HEK293 (cell line): Measurements from ENCODE around the gene CDC25C.

ENCODE experiments used
- CTCF ChIA-PET: fragments of 350-600 bp; formaldehyde crosslinking; extraction: SDS; loops from one replicate; lab custom pipeline; 2021; ENCODE audit warnings: antibody characterized with exemption; lab: Yijun Ruan, JAX
- POLR2A ChIA-PET: fragments of 300-600 bp; formaldehyde crosslinking; extraction: SDS; loops from one replicate; lab custom pipeline; 2020; ENCODE audit warnings: antibody characterized with exemption, inconsistent platforms; lab: Yijun Ruan, JAX
- H3K27ac ChIP-seq: fragments of 200-500 bp; sonication (Bioruptor generic); 2 replicates; pipeline ENCODE4 v1.5.1; 2014; ENCODE audit warnings: low read depth, low read length, control low read depth, inconsistent platforms; ENCODE audit errors: extremely low read depth
- H3K36me3 ChIP-seq, 2 experiments: fragments of 200-500 bp in 1 of 2; sonication (Bioruptor generic) in 1 of 2; 1 replicate in 1 of 2; 2 replicates in 1 of 2; pipeline ENCODE4 v1.5.1; 2014 to 2017; ENCODE audit warnings: inconsistent platforms in 2 of 2, low read length in 2 of 2; ENCODE audit not compliant: control insufficient read depth in 2 of 2, insufficient read depth in 1 of 2
- H3K4me1 ChIP-seq: fragments of 200-500 bp; sonication (Bioruptor generic); 2 replicates; pipeline ENCODE4 v1.5.1; 2014; ENCODE audit warnings: mild to moderate bottlenecking, low read length, inconsistent platforms; ENCODE audit not compliant: control insufficient read depth, insufficient read depth
- H3K4me3 ChIP-seq: 2 replicates; pipeline ENCODE4 v1.5.1; 2011; ENCODE audit warnings: low read depth, mild to moderate bottlenecking, control low read depth, low read length, moderate library complexity
- H3K9me3 ChIP-seq: fragments of 200-500 bp; sonication (Bioruptor generic); 2 replicates; pipeline ENCODE4 v1.5.1; 2014; ENCODE audit warnings: low read depth, low read length, inconsistent platforms; ENCODE audit not compliant: control insufficient read depth, insufficient read depth
- ELK4 ChIP-seq: IDR thresholded peaks from 2 replicates; pipeline ENCODE4 v1.6.1; 2011; ENCODE audit warnings: mild to moderate bottlenecking, low read depth, low read length, borderline replicate concordance
- GLIS1 ChIP-seq: fragments of 450-650 bp; formaldehyde crosslinking; IDR thresholded peaks from 2 replicates; pipeline ENCODE4 v1.5.1; 2016; ENCODE audit warnings: missing biosample characterization, missing genetic modification characterization
- PRDM1 ChIP-seq: fragments of 450-650 bp; formaldehyde crosslinking; IDR thresholded peaks from 2 replicates; pipeline ENCODE4; 2016; ENCODE audit warnings: missing biosample characterization, missing genetic modification characterization
- PRDM10 ChIP-seq: fragments of 450-650 bp; formaldehyde crosslinking; IDR thresholded peaks from 2 replicates; pipeline ENCODE4 v1.5.1; 2016; ENCODE audit warnings: missing biosample characterization, missing genetic modification characterization
- SCRT1 ChIP-seq: fragments of 450-650 bp; formaldehyde crosslinking; IDR thresholded peaks from 2 replicates; pipeline ENCODE4 v1.5.1; 2016; ENCODE audit warnings: missing biosample characterization, missing genetic modification characterization, borderline replicate concordance
- SCRT2 ChIP-seq: fragments of 450-650 bp; formaldehyde crosslinking; IDR thresholded peaks from 2 replicates; pipeline ENCODE4 v1.5.1; 2016; ENCODE audit warnings: missing biosample characterization, missing genetic modification characterization
- SP2 ChIP-seq: fragments of 450-650 bp; formaldehyde crosslinking; IDR thresholded peaks from 2 replicates; pipeline ENCODE4 v1.5.1; 2016; ENCODE audit warnings: missing biosample characterization, missing genetic modification characterization
- ZBTB17 ChIP-seq: fragments of 450-650 bp; formaldehyde crosslinking; IDR thresholded peaks from 2 replicates; pipeline ENCODE4 v1.5.1; 2016; ENCODE audit warnings: missing biosample characterization, missing genetic modification characterization
- ZBTB20 ChIP-seq: fragments of 450-650 bp; formaldehyde crosslinking; IDR thresholded peaks from 2 replicates; pipeline ENCODE4 v1.5.1; 2016; ENCODE audit warnings: missing biosample characterization, missing genetic modification characterization
- ZBTB44 ChIP-seq: fragments of 450-650 bp; IDR thresholded peaks from 2 replicates; pipeline ENCODE4 v1.5.1; 2018; ENCODE audit warnings: missing biosample characterization, mild to moderate bottlenecking, missing genetic modification characterization
- ZBTB48 ChIP-seq: fragments of 450-650 bp; formaldehyde crosslinking; IDR thresholded peaks from 2 replicates; pipeline ENCODE4 v1.5.1; 2016; ENCODE audit warnings: missing biosample characterization, missing genetic modification characterization
- ZBTB7A ChIP-seq: fragments of 450-650 bp; formaldehyde crosslinking; IDR thresholded peaks from 2 replicates; pipeline ENCODE4 v1.5.1; 2016; ENCODE audit warnings: low read depth, missing biosample characterization, missing genetic modification characterization
- ZFP41 ChIP-seq: fragments of 450-650 bp; formaldehyde crosslinking; IDR thresholded peaks from 2 replicates; pipeline ENCODE4 v1.5.1; 2016; ENCODE audit warnings: missing biosample characterization, missing genetic modification characterization, borderline replicate concordance
- ZIC2 ChIP-seq: fragments of 450-650 bp; formaldehyde crosslinking; IDR thresholded peaks from 2 replicates; pipeline ENCODE4 v1.5.1; 2016; ENCODE audit warnings: missing biosample characterization, missing genetic modification characterization
- ZNF280C ChIP-seq: fragments of 450-650 bp; formaldehyde crosslinking; IDR thresholded peaks from 2 replicates; pipeline ENCODE4 v1.5.1; 2016; ENCODE audit warnings: missing biosample characterization, missing genetic modification characterization
- ZNF324 ChIP-seq: fragments of 450-650 bp; formaldehyde crosslinking; IDR thresholded peaks from 2 replicates; pipeline ENCODE4 v1.5.1; 2016; ENCODE audit warnings: missing biosample characterization, missing genetic modification characterization
- ZNF362 ChIP-seq: fragments of 450-650 bp; formaldehyde crosslinking; IDR thresholded peaks from 2 replicates; pipeline ENCODE4 v1.5.1; 2016; ENCODE audit warnings: missing biosample characterization, missing genetic modification characterization
- ZNF366 ChIP-seq: fragments of 450-650 bp; formaldehyde crosslinking; conservative IDR thresholded peaks from 2 replicates; pipeline ENCODE4 v1.5.1; 2016; ENCODE audit warnings: missing biosample characterization, missing genetic modification characterization
- ZNF561 ChIP-seq: fragments of 450-650 bp; IDR thresholded peaks from 2 replicates; pipeline ENCODE4 v1.5.1; 2018; ENCODE audit warnings: missing biosample characterization, missing genetic modification characterization, borderline replicate concordance

The CDC25C gene

GRCh38 chr5:138360941-138361452, 29.4 kb upstream of the CDC25C start:
- Histone ChIP-seq H3K9me3 (no peaks in the 10 kb centered on the region), H3K4me1 (peaks cover 9% of the 10 kb centered on the region), H3K27ac (no peak overlapping the region), H3K36me3 (peaks cover 0 to 4% of the 10 kb centered on the region in 2 experiments; a peak in 1 of 3 replicates), H3K4me3 (no peak overlapping the region)
- POLR2A ChIA-PET = no interaction called here
- TF ChIP-seq ZBTB7A = no peak
- TF ChIP-seq SCRT1 (tag by site-specific recombination) = peak; percentile 90
- peak; percentile 31; the same call in 1 of the 2 replicates for TF ChIP-seq GLIS1
- TF ChIP-seq SCRT2 = peak; percentile 94
- no peak for TF ChIP-seq ZNF362 (tag by site-specific recombination)
- 0 out of 2 replicates have a peak, but pooled peaks have one; percentile 34 for TF ChIP-seq ZBTB20
- peak; percentile 44 for TF ChIP-seq ZBTB17 (tag by site-specific recombination)
- CTCF ChIA-PET = interaction anchor here (1.0 to 1.7 kb wide), 2 partner anchors 8 to 9 kb away, joined by 3 to 6 read pairs; partner anchors contain the start of gene KDM3B

- H3K36me3 ChIP-seq = peaks cover 0 to 4% of the 10 kb centered on the region in 2 experiments; a peak in 1 of 3 replicates
- H3K4me3 ChIP-seq = no peak overlapping the region
- peaks cover 19% of the 10 kb centered on the region for H3K4me1 ChIP-seq
- ChIA-PET POLR2A (interaction anchor here (0.6 kb wide), 1 partner anchor 22 kb away, joined by 3 read pairs; no protein-coding TSS in a partner anchor), CTCF (no interaction called here)
- TF ChIP-seq ZFP41 (tag by site-specific recombination) (no peak), PRDM1 (tag by site-specific recombination) (peak; percentile 62; the same call in 1 of the 2 replicates)
- no peaks in the 10 kb centered on the region for H3K9me3 ChIP-seq
- no peak overlapping the region for H3K27ac ChIP-seq
Observed at GRCh38 chr5:138359621-138360020, 28.0 kb upstream of the CDC25C start.

GRCh38 chr5:138354926-138355378, 23.3 kb upstream of the CDC25C start:
- Histone ChIP-seq H3K4me1 (peaks cover 21% of the 10 kb centered on the region), H3K36me3 (peaks cover 0 to 5% of the 10 kb centered on the region in 2 experiments; a peak in 2 of 3 replicates), H3K27ac (no peak overlapping the region), H3K4me3 (peak overlapping the region; percentile 83), H3K9me3 (no peaks in the 10 kb centered on the region)
- ChIA-PET CTCF (interaction anchor here (1.0 to 7.0 kb wide), 8 partner anchors 15 to 192 kb away, joined by 3 to 273 read pairs (median 7); partner anchors contain the start of genes CDC25C and FAM53C), POLR2A (interaction anchor here (0.8 to 4.6 kb wide), 5 partner anchors 17 to 176 kb away, joined by 3 to 114 read pairs (median 5); partner anchors contain the start of genes CDC23, CDC25C, EGR1 and FAM53C)
- TF ChIP-seq ZNF366 (tag by site-specific recombination) = peak; percentile 32; the same call in 1 of the 2 replicates
- no peak for TF ChIP-seq ZNF280C (tag by site-specific recombination)
- peak; percentile 83 for TF ChIP-seq SP2 (tag by site-specific recombination)
- TF ChIP-seq ELK4 = no peak
- no peak for TF ChIP-seq ZNF324 (tag by site-specific recombination)
- no peak for TF ChIP-seq ZBTB48 (tag by site-specific recombination)
- no peak for TF ChIP-seq ZBTB44 (tag by site-specific recombination)
- TF ChIP-seq PRDM10 (tag by site-specific recombination) = peak; percentile 81
- TF ChIP-seq ZNF561 (tag by site-specific recombination) = 0 out of 2 replicates have a peak, but pooled peaks have one; percentile 50
- TF ChIP-seq ZIC2 (tag by site-specific recombination) = 0 out of 2 replicates have a peak, but pooled peaks have one; percentile 16
